ENCODE measurements around the gene NCOA3. TPM values are rescaled to one million over a fixed set of nuclear protein-coding genes. Genes with fewer than 3 reads are reported as not detected.

NCOA3 gene
- total RNA-seq, 3 donors from 2014 or later: 22.8 to 28.8 (median 24.7) TPM

DNA sequence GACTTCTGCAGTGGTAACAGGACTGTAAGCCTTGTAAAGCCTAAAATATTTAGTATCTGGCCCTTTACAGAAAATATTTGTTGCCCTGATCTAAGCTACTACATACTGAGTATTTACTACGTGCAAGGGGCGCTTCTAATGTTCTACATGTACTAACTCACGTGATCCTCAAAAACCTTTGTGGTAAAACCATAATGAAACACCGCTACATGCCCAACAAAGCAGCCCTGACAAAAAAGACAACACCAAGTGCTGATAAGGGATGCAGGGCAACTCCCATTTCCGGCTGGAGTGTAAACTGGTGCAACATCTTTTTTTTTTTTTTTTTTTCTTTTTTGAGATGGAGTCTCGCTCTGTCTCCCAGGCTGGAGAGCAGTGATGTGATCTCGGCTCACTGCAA lies 198.6 kb downstream of the NCOA3 start:
- ATAC-seq: no peak
- H3K4me3 ChIP-seq: no peak overlapping the region
- intact Hi-C loops (cut with DNase I, micrococcal nuclease): no loop called here
- no peaks in the 10 kb centered on the region for H3K36me3 ChIP-seq (ENCODE audit: low read depth)
- H3K4me1 ChIP-seq (ENCODE audit: low read depth): no peaks in the 10 kb centered on the region
- H3K9me3 ChIP-seq: no peaks in the 10 kb centered on the region
- DNase-seq: no peak
- TF ChIP-seq, protein P1, sequence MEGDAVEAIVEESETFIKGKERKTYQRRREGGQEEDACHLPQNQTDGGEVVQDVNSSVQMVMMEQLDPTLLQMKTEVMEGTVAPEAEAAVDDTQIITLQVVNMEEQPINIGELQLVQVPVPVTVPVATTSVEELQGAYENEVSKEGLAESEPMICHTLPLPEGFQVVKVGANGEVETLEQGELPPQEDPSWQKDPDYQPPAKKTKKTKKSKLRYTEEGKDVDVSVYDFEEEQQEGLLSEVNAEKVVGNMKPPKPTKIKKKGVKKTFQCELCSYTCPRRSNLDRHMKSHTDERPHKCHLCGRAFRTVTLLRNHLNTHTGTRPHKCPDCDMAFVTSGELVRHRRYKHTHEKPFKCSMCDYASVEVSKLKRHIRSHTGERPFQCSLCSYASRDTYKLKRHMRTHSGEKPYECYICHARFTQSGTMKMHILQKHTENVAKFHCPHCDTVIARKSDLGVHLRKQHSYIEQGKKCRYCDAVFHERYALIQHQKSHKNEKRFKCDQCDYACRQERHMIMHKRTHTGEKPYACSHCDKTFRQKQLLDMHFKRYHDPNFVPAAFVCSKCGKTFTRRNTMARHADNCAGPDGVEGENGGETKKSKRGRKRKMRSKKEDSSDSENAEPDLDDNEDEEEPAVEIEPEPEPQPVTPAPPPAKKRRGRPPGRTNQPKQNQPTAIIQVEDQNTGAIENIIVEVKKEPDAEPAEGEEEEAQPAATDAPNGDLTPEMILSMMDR (IDR thresholded peaks at IDR 0.05): no peak

- DNase-seq: no peak
- Histone ChIP-seq H3K4me1 (ENCODE audit: low read depth) (no peaks in the 10 kb centered on the region), H3K4me3 (no peak overlapping the region), H3K9me3 (no peaks in the 10 kb centered on the region), H3K36me3 (ENCODE audit: low read depth) (no peaks in the 10 kb centered on the region)
- TF ChIP-seq, protein P1 (IDR thresholded peaks at IDR 0.05): no peak
- no peak for ATAC-seq
- intact Hi-C loops (cut with DNase I, micrococcal nuclease): no loop called here
Measured at GRCh38 chr20:47701612-47702011, 199.9 kb downstream of the NCOA3 start.

DNA sequence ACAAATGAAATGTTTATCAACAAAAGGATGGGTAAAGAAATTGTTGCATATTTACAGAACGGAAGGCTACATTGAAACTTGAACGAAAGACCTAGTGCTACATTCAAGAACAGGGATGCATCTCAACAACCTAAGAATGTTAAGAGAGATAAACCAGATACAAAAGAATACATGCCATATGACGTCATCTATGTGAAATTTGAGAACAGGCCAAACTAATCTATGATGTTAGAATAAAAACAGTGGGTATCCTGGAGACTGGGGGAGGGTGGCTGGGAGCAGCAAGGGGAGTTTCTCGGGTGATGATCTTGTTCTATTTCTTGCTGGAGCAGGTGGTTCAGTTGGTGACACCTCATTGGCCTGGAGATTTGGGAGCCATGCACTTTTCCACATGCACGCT lies 202.1 kb downstream of the NCOA3 start:
- ATAC-seq (no peak), DNase-seq (no peak)
- H3K36me3 ChIP-seq (ENCODE audit: low read depth): no peaks in the 10 kb centered on the region
- TF ChIP-seq, protein P1 (IDR thresholded peaks at IDR 0.05): no peak
- no peaks in the 10 kb centered on the region for H3K9me3 ChIP-seq
- no peaks in the 10 kb centered on the region for H3K4me1 ChIP-seq (ENCODE audit: low read depth)
- no peak overlapping the region for H3K4me3 ChIP-seq
- intact Hi-C loops (cut with DNase I, micrococcal nuclease): no loop called here

- intact Hi-C loops (cut with DNase I, micrococcal nuclease): no loop called here
- no peak for DNase-seq
- TF ChIP-seq, protein P1 (IDR thresholded peaks at IDR 0.05): no peak
- Histone ChIP-seq H3K36me3 (ENCODE audit: low read depth) (no peaks in the 10 kb centered on the region), H3K9me3 (no peaks in the 10 kb centered on the region), H3K4me3 (no peak overlapping the region), H3K4me1 (ENCODE audit: low read depth) (no peaks in the 10 kb centered on the region)
- peak; percentile 17 for ATAC-seq
Measured at GRCh38 chr20:47704746-47705496, 203.2 kb downstream of the NCOA3 start.

DNA sequence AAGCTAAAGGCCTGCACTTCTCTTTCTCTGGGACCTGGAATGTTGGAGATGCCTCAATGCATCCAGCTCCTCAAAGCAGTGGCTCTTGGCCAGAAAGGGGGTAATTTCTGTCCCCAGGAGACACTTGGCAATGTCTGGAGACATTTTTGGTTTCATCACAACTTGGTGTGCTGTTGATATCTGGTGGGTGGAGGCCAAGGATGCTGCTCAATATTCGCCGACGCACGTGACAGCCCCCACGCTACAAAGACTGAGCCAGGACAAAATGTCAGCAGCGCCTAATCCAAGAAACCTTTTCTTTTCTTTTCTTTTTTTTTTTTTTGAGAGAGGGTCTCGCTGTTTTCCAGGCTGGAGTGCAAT lies 203.8 kb downstream of the NCOA3 start:
- intact Hi-C loops (cut with DNase I, micrococcal nuclease): no loop called here
- TF ChIP-seq, protein P1 (IDR thresholded peaks at IDR 0.05): no peak
- H3K4me3 ChIP-seq: no peak overlapping the region
- no peaks in the 10 kb centered on the region for H3K9me3 ChIP-seq
- no peaks in the 10 kb centered on the region for H3K36me3 ChIP-seq (ENCODE audit: low read depth)
- ATAC-seq: no peak
- no peak for DNase-seq
- no peaks in the 10 kb centered on the region for H3K4me1 ChIP-seq (ENCODE audit: low read depth)

Measured in mucosa of descending colon (tissue), 3 donors.